Transverse colon (tissue), 4 donors: ENCODE measurements around the gene MYMK.

Experiments
- EP300 ChIP-seq: sonication (generic); formaldehyde crosslinking; IDR thresholded peaks from one replicate; pipeline ENCODE4 v1.6.1; 2017; ENCODE audit warnings: antibody characterized with exemption, low read depth
- POLR2A ChIP-seq: fragments of 450-650 bp; IDR thresholded peaks from one replicate; pipeline ENCODE4 v1.6.1; 2016; ENCODE audit warnings: antibody characterized with exemption, mild to moderate bottlenecking, moderate library complexity
- POLR2AphosphoS5 ChIP-seq, 3 donors: sonication (generic); formaldehyde crosslinking; IDR thresholded peaks; one replicate each; pipeline ENCODE4 v1.6.1; 2016; ENCODE audit warnings: antibody characterized with exemption in 3 of 3
- TF ChIP-seq, protein P1 (sequence below), 5 experiments: fragments of 200-600 bp in 3 of 5; fragments of 450-650 bp in 2 of 5; sonication (generic) in 3 of 5; IDR thresholded peaks; 1 replicate in 2 of 5; 2 replicates in 3 of 5; pipeline ENCODE4 v1.5.1; 2016 to 2017; ENCODE audit warnings: antibody characterized with exemption in 5 of 5, inconsistent platforms in 3 of 5, mild to moderate bottlenecking in 2 of 5, moderate library complexity in 1 of 5

DNA sequence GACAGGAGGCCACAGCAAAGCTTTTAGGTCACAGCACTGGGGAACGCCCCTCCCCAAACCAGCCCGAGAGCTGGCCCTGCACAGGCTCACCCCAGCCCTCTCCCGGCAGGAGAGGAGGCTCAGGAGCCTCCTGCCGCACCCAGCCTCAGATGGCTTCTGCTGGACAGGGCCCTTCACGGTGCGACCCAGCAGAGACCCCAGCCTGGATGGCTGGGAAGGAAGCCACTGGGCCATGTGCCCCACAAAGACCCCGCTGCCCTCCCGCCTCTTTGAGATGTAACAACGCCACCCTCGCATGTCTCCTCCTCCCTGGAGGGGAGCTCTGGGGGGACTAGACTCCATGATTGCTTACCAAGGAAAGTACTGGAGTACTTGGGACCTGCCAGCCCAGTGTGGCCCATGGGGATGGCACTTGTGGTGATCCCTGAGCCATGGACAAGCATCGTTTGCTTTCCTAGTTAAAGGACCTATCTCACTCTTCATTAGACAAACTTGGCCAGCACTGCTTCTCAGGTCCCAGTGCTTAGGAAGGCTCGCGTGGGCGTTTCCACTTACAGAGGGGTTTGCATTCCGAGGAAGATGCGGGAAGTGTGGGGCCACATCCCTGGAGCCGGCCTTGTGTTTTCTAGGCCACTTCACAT lies 9.0 kb downstream of the MYMK start:
- TF ChIP-seq EP300, result no peak
- TF ChIP-seq, protein P1, sequence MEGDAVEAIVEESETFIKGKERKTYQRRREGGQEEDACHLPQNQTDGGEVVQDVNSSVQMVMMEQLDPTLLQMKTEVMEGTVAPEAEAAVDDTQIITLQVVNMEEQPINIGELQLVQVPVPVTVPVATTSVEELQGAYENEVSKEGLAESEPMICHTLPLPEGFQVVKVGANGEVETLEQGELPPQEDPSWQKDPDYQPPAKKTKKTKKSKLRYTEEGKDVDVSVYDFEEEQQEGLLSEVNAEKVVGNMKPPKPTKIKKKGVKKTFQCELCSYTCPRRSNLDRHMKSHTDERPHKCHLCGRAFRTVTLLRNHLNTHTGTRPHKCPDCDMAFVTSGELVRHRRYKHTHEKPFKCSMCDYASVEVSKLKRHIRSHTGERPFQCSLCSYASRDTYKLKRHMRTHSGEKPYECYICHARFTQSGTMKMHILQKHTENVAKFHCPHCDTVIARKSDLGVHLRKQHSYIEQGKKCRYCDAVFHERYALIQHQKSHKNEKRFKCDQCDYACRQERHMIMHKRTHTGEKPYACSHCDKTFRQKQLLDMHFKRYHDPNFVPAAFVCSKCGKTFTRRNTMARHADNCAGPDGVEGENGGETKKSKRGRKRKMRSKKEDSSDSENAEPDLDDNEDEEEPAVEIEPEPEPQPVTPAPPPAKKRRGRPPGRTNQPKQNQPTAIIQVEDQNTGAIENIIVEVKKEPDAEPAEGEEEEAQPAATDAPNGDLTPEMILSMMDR (IDR thresholded peaks at IDR 0.05), result no peak
- TF ChIP-seq POLR2AphosphoS5 (IDR thresholded peaks at IDR 0.05), result no peak
- no peak for TF ChIP-seq POLR2A
